Psoas muscle (tissue), 8 donors: ENCODE results near the gene SLC36A1. TPM values are rescaled to one million over a fixed set of nuclear protein-coding genes. Genes with fewer than 3 reads are reported as not detected.
A peak's percentile ranks its signal among the peaks of the same experiment; 100 is the strongest.

Source experiments
- ATAC-seq, 4 donors: fragments of 200-7000 bp; cut with Tn5 transposase; one replicate each; pipeline ENCODE4 v1.9.1; 2020; ENCODE audit warnings: moderate library complexity in 3 of 4, mild to moderate bottlenecking in 2 of 4
- DNase-seq, 2 donors: peaks; one replicate each; pipeline ENCODE4 v3.0.0-alpha.2; 2020
- H3K27ac ChIP-seq: fragments of 200-600 bp; one replicate; pipeline ENCODE4 v1.8.0; 2022
- H3K27me3 ChIP-seq, 3 donors: fragments of 200-600 bp in 1 of 3; one replicate each; pipeline versions ENCODE4 v1.6.1 to v1.8.0; 2013 to 2022; ENCODE audit warnings: low read length in 2 of 3, mild to moderate bottlenecking in 2 of 3, moderate library complexity in 1 of 3; ENCODE audit not compliant: insufficient read depth in 3 of 3
- H3K36me3 ChIP-seq, 2 donors: fragments of 200-600 bp in 1 of 2; one replicate each; pipeline versions ENCODE4 v1.6.1 to v1.8.0; 2013 to 2022; ENCODE audit warnings: low read depth in 1 of 2, mild to moderate bottlenecking in 1 of 2, moderate library complexity in 1 of 2; ENCODE audit not compliant: insufficient read depth in 1 of 2
- H3K4me1 ChIP-seq: fragments of 200-600 bp; one replicate; pipeline ENCODE4 v1.8.0; 2022
- H3K4me3 ChIP-seq: fragments of 200-600 bp; one replicate; pipeline ENCODE4 v1.8.0; 2022; ENCODE audit warnings: mild to moderate bottlenecking
- H3K9me3 ChIP-seq: fragments of 200-600 bp; one replicate; pipeline ENCODE4 v1.8.0; 2022
- whole genome bisulfite sequencing, 3 donors: extraction: QIAGEN DNeasy Blood & Tissue Kit; methylation state at CpG; one replicate each; pipeline versions ENCODE4 v1.1.6 to v1.1.7; 2013; 5-methylcytosine and 5-hydroxymethylcytosine counted together
- intact Hi-C, 2 donors: fragments of 100-400 bp; cut with DNase I; formaldehyde crosslinking; loops; one replicate each; pipeline versions ENCODE4 v1.11.0 to v1.14.2; 2022
- polyA plus RNA-seq, 3 donors: library from polyadenylated mRNA; stranded (reverse); fragments of 200-250 nt; gene quantifications; one replicate each; pipeline ENCODE4 v1.2.3, GENCODE V29; 2013
- total RNA-seq, 4 donors: library from RNA; stranded (reverse); fragmentation: NEBNext Ultra II Directional in 2 of 4; extraction: Animal tissue kit (Norgen Biotek cat#: 25700) in 2 of 4; gene quantifications; one replicate each; pipeline versions ENCODE4 v1.2.1 to v1.2.4, GENCODE V29; 2021 to 2023
- TF ChIP-seq, protein P1 (sequence below): fragments of 200-600 bp; IDR thresholded peaks from one replicate; pipeline ENCODE4 v1.8.0; 2022; ENCODE audit warnings: antibody characterized with exemption
- donor health status: healthy with polysubstance abuse.
- donor health status: DM: no; HTN: no; CAD: no; lungs with moderate emphysema.
- donor health status: Bipolar disorder and iron deficiency.
- donor health status: healthy.
- donor health status: DM: yes; HTN: yes; CAD: no.
- donor health status: DM: no; HTN: no; CAD: no.
- donor health status: DM: no; HTN: no; CAD: no.
- donor health status: DM: yes; HTN: yes; CAD: no.

SLC36A1 gene
- total and polyA plus RNA-seq, 7 donors = 1.7 to 19.7 (median 12.0) TPM

GRCh38 chr5:151522226-151522625, 74.8 kb downstream of the SLC36A1 start:
- H3K9me3 ChIP-seq = no peaks in the 10 kb centered on the region
- TF ChIP-seq, protein P1, sequence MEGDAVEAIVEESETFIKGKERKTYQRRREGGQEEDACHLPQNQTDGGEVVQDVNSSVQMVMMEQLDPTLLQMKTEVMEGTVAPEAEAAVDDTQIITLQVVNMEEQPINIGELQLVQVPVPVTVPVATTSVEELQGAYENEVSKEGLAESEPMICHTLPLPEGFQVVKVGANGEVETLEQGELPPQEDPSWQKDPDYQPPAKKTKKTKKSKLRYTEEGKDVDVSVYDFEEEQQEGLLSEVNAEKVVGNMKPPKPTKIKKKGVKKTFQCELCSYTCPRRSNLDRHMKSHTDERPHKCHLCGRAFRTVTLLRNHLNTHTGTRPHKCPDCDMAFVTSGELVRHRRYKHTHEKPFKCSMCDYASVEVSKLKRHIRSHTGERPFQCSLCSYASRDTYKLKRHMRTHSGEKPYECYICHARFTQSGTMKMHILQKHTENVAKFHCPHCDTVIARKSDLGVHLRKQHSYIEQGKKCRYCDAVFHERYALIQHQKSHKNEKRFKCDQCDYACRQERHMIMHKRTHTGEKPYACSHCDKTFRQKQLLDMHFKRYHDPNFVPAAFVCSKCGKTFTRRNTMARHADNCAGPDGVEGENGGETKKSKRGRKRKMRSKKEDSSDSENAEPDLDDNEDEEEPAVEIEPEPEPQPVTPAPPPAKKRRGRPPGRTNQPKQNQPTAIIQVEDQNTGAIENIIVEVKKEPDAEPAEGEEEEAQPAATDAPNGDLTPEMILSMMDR = no peak
- H3K36me3 ChIP-seq = no peaks in the 10 kb centered on the region
- ATAC-seq (no peak), DNase-seq (no peak)
- intact Hi-C loops = loop anchor here in 1 of 2 donors (5.0 kb wide), 2 partner anchors 130 to 220 kb away; no protein-coding TSS in a partner anchor
- no peaks in the 10 kb centered on the region for H3K4me1 ChIP-seq
- 77 to 83% (median 78%) methylated on average over 5 of the region's 5 CpGs for WGBS, 3 donors
- no peaks in the 10 kb centered on the region for H3K27me3 ChIP-seq
- no peak overlapping the region for H3K4me3 ChIP-seq
- H3K27ac ChIP-seq = no peak overlapping the region

DNA sequence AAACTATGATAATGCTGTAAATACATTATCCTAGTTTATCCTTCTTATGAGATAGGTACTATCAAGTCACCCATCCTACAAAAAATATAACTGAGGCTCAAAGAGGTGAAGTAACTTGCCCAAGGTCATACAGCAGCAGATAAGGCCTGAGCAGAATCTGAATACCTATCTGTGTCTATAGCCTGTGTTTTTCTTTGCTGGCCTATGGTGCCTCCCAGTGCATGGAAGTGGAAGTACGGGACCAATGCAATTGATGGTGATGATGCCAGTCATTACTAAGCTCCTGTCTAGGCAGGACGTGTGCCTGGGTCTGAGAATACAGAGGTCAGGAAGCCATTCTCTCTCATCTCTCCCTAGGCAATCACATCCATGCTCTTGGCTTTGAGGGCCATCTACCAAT, 75.9 kb downstream of the SLC36A1 start:
- Histone ChIP-seq H3K36me3 (no peaks in the 10 kb centered on the region), H3K9me3 (no peaks in the 10 kb centered on the region), H3K4me1 (no peaks in the 10 kb centered on the region), H3K27me3 (no peaks in the 10 kb centered on the region), H3K4me3 (no peak overlapping the region), H3K27ac (no peak overlapping the region)
- intact Hi-C loops = loop anchor here in 1 of 2 donors (5.0 kb wide), 2 partner anchors 129 to 219 kb away; no protein-coding TSS in a partner anchor
- ATAC-seq (peak; percentile 81 to 89 (median 88)), DNase-seq (no peak)
- TF ChIP-seq, protein P1 = peak; percentile 68
- WGBS, 3 donors = 54 to 62% (median 55%) methylated on average over 2 of the region's 2 CpGs

GRCh38 chr5:151528153-151528552, 80.8 kb downstream of the SLC36A1 start:
- WGBS, 3 donors = 73 to 85% (median 79%) methylated on average over 2 of the region's 2 CpGs
- intact Hi-C loops = no loop called here
- TF ChIP-seq, protein P1 = no peak
- H3K4me1 ChIP-seq = no peaks in the 10 kb centered on the region
- no peak overlapping the region for H3K4me3 ChIP-seq
- DNase-seq (no peak), ATAC-seq (no peak)
- H3K27ac ChIP-seq = no peak overlapping the region
- no peaks in the 10 kb centered on the region for H3K9me3 ChIP-seq
- no peaks in the 10 kb centered on the region for H3K27me3 ChIP-seq
- no peaks in the 10 kb centered on the region for H3K36me3 ChIP-seq

DNA sequence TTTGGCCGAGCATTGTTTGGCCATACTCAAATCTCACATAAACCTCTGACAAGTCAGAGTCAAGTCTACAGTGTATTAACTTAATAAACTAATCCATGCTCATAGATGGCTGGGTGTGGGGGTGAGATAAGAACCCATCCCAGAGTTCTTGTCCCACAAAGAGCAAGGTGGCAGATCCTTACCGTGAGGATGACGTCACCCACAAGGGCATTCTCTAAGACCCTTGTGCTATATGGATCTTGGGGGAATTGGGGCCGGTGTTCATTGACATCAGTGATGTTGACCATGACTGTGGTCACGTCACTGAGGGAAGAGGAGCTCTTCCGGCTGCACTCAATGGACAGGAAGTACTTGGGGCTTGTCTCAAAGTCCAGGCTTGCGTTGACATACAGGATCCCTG, 81.6 kb downstream of the SLC36A1 start:
- DNase-seq = no peak
- Histone ChIP-seq H3K27me3 (no peaks in the 10 kb centered on the region), H3K4me1 (no peaks in the 10 kb centered on the region), H3K4me3 (no peak overlapping the region), H3K9me3 (no peaks in the 10 kb centered on the region), H3K27ac (no peak overlapping the region), H3K36me3 (no peaks in the 10 kb centered on the region)
- TF ChIP-seq, protein P1 = no peak
- ATAC-seq = no peak
- intact Hi-C loops = no loop called here
- WGBS, 3 donors = 75 to 92% (median 83%) methylated on average over 7 of the region's 7 CpGs

DNA sequence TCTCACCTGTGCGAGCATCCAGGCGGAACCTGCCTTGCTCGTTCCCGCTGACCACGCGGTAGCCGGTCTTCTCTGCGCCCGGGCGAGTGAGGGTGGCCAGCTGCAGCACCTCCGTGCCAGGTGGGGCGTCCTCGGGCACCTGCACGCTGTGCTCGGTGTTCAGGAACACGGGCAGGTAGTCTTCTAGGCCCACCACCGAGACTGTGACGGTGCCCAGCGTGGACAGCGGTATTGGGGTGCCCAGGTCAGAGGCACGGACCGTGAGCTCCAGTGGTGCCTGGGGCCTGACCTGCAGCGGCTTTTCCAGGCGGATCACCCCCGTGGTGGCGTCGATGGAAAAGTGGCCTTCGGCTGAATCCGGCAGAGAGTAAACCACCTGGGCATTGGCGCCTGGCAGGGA, 84.2 kb downstream of the SLC36A1 start:
- intact Hi-C loops = no loop called here
- Histone ChIP-seq H3K4me3 (no peak overlapping the region), H3K36me3 (no peaks in the 10 kb centered on the region), H3K27me3 (no peaks in the 10 kb centered on the region), H3K27ac (no peak overlapping the region), H3K9me3 (no peaks in the 10 kb centered on the region), H3K4me1 (no peaks in the 10 kb centered on the region)
- WGBS, 3 donors = 95 to 97% (median 95%) methylated on average over 30 of the region's 30 CpGs
- TF ChIP-seq, protein P1 = no peak
- ATAC-seq = no peak
- DNase-seq = no peak
